Neural cell (in vitro differentiated cells): ENCODE results near the gene SCARB1.

Experiments used
- CTCF ChIP-seq: fragments of 450-650 bp; IDR thresholded peaks from 2 replicates; pipeline ENCODE4 v1.5.1; 2014; ENCODE audit warnings: antibody characterized with exemption, mild to moderate bottlenecking, moderate library complexity; ENCODE audit not compliant: poor library complexity, severe bottlenecking
- EZH2 ChIP-seq: fragments of 200-600, 300-800 bp; shearing (Covaris generic), sonication (generic); IDR thresholded peaks from 2 replicates; pipeline ENCODE4 v1.6.1; 2014; ENCODE audit warnings: antibody characterized with exemption, low read length, borderline replicate concordance, mild to moderate bottlenecking; ENCODE audit not compliant: insufficient read depth, poor library complexity, severe bottlenecking
- SMC3 ChIP-seq: fragments of 450-650 bp; conservative IDR thresholded peaks from 2 replicates; pipeline ENCODE4 v1.6.1; 2014; ENCODE audit warnings: antibody characterized with exemption, mild to moderate bottlenecking, moderate library complexity; ENCODE audit not compliant: poor library complexity
- TAF1 ChIP-seq: IDR thresholded peaks from 2 replicates; pipeline ENCODE4 v1.6.1; 2012; ENCODE audit warnings: low read depth
- TF ChIP-seq, protein P1 (sequence below): IDR thresholded peaks from 2 replicates; pipeline ENCODE4 v1.6.1; 2012; ENCODE audit warnings: borderline replicate concordance

GRCh38 chr12:124866195-124866882 lies 2.7 kb upstream of the SCARB1 start:
- TF ChIP-seq EZH2: no peak
- TF ChIP-seq CTCF: no peak
- TF ChIP-seq, protein P1, sequence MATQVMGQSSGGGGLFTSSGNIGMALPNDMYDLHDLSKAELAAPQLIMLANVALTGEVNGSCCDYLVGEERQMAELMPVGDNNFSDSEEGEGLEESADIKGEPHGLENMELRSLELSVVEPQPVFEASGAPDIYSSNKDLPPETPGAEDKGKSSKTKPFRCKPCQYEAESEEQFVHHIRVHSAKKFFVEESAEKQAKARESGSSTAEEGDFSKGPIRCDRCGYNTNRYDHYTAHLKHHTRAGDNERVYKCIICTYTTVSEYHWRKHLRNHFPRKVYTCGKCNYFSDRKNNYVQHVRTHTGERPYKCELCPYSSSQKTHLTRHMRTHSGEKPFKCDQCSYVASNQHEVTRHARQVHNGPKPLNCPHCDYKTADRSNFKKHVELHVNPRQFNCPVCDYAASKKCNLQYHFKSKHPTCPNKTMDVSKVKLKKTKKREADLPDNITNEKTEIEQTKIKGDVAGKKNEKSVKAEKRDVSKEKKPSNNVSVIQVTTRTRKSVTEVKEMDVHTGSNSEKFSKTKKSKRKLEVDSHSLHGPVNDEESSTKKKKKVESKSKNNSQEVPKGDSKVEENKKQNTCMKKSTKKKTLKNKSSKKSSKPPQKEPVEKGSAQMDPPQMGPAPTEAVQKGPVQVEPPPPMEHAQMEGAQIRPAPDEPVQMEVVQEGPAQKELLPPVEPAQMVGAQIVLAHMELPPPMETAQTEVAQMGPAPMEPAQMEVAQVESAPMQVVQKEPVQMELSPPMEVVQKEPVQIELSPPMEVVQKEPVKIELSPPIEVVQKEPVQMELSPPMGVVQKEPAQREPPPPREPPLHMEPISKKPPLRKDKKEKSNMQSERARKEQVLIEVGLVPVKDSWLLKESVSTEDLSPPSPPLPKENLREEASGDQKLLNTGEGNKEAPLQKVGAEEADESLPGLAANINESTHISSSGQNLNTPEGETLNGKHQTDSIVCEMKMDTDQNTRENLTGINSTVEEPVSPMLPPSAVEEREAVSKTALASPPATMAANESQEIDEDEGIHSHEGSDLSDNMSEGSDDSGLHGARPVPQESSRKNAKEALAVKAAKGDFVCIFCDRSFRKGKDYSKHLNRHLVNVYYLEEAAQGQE: no peak
- no peak for TF ChIP-seq TAF1
- no peak for TF ChIP-seq SMC3
